ENCODE measurements around the gene PPM1H.

The PPM1H gene

DNA sequence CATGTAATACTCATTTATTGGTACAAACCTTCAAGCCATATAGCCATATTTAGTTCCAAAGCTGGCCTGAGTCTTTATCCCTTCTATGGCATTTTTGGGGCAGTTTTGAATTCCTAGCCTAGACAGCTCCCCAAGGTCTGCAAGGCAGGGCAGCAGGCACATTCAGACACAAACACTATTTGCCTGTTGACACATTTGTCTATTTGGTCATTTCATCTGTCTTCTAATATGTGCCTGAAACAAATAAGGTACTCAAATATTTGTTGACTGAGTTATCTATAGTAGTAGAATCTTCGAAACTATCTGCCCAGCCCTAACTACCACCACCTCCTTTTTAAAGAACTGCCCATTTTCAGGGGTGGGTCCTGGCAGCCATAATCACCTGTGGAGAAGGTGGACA is 9.3 kb downstream of the PPM1H start:
- peaks cover 25 to 28% of the 10 kb centered on the region in 2 experiments for H3K4me1 ChIP-seq (ENCODE audit: control insufficient read depth in 1 of 2, insufficient read depth in 1 of 2, low read depth in 1 of 2, low read length in 1 of 2)
- TF ChIP-seq, protein P1, sequence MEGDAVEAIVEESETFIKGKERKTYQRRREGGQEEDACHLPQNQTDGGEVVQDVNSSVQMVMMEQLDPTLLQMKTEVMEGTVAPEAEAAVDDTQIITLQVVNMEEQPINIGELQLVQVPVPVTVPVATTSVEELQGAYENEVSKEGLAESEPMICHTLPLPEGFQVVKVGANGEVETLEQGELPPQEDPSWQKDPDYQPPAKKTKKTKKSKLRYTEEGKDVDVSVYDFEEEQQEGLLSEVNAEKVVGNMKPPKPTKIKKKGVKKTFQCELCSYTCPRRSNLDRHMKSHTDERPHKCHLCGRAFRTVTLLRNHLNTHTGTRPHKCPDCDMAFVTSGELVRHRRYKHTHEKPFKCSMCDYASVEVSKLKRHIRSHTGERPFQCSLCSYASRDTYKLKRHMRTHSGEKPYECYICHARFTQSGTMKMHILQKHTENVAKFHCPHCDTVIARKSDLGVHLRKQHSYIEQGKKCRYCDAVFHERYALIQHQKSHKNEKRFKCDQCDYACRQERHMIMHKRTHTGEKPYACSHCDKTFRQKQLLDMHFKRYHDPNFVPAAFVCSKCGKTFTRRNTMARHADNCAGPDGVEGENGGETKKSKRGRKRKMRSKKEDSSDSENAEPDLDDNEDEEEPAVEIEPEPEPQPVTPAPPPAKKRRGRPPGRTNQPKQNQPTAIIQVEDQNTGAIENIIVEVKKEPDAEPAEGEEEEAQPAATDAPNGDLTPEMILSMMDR (IDR thresholded peaks at IDR 0.05) = no peak
- H3K27ac ChIP-seq = no peak overlapping the region
- H3K4me3 ChIP-seq (ENCODE audit: low read depth in 1 of 2, low read length in 1 of 2) = no peak overlapping the region
- H3K27me3 ChIP-seq = no peaks in the 10 kb centered on the region
- no peaks in the 10 kb centered on the region for H3K36me3 ChIP-seq
- no peaks in the 10 kb centered on the region for H3K9me3 ChIP-seq

DNA sequence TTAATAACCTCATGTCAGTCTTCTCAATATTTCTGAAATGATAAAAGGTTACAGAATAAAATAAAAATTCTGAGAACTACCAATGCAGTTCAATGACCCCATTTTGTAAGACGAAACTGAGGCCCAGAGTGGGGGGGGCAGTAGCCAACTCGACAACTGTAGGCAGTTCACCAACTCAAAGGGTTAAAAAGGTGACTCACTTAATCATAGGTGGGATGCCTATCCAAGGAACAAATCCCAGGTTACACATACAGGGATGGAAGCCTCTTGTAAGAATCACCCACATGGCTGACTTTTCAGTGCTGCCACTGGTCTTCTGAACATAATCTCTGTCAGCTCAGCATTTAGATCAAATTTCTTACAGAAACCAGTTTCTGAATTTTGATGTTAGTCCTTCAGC is 10.9 kb downstream of the PPM1H start:
- no peak overlapping the region for H3K27ac ChIP-seq
- no peaks in the 10 kb centered on the region for H3K27me3 ChIP-seq
- H3K36me3 ChIP-seq = no peaks in the 10 kb centered on the region
- H3K9me3 ChIP-seq = no peaks in the 10 kb centered on the region
- peaks cover 9 to 12% of the 10 kb centered on the region in 2 experiments for H3K4me1 ChIP-seq (ENCODE audit: control insufficient read depth in 1 of 2, insufficient read depth in 1 of 2, low read depth in 1 of 2, low read length in 1 of 2)
- no peak overlapping the region for H3K4me3 ChIP-seq (ENCODE audit: low read depth in 1 of 2, low read length in 1 of 2)
- TF ChIP-seq, protein P1 (IDR thresholded peaks at IDR 0.05) = no peak

GRCh38 chr12:62922539-62922938 is 12.4 kb downstream of the PPM1H start:
- TF ChIP-seq, protein P1 (IDR thresholded peaks at IDR 0.05) = no peak

DNA sequence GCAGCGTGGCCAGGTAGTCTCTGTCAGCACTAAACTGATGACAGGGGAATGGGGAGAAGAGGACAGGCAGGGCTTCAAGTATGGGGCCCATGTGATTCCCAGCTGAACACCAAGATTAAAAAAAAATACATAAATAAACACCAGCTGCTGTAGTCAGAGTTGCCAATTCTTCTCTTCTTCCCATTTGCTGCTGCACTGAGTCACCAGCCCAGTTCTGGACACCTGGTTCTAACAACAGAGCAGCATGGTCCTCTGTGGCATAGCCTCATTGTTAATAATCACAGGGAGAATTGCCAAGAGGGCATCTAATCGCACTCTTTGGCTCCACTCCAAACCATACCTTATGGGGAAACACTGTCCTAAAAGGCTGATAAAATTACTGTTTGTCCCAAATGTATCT is 15.1 kb downstream of the PPM1H start:
- TF ChIP-seq, protein P1 (IDR thresholded peaks at IDR 0.05) = no peak
- Histone ChIP-seq H3K27me3 (no peaks in the 10 kb centered on the region), H3K36me3 (no peaks in the 10 kb centered on the region), H3K9me3 (no peaks in the 10 kb centered on the region), H3K27ac (no peak overlapping the region), H3K4me3 (ENCODE audit: low read depth in 1 of 2, low read length in 1 of 2) (no peak overlapping the region), H3K4me1 (ENCODE audit: control insufficient read depth in 1 of 2, insufficient read depth in 1 of 2, low read depth in 1 of 2, low read length in 1 of 2) (peaks cover 8 to 13% of the 10 kb centered on the region in 2 experiments)

More at GRCh38 chr12:62922539-62922938, 12.4 kb downstream of the PPM1H start:
- H3K4me1 ChIP-seq (ENCODE audit: control insufficient read depth in 1 of 2, insufficient read depth in 1 of 2, low read depth in 1 of 2, low read length in 1 of 2) = no peaks in the 10 kb centered on the region
- H3K9me3 ChIP-seq = no peaks in the 10 kb centered on the region
- H3K36me3 ChIP-seq = no peaks in the 10 kb centered on the region
- no peaks in the 10 kb centered on the region for H3K27me3 ChIP-seq
- no peak overlapping the region for H3K27ac ChIP-seq
- H3K4me3 ChIP-seq (ENCODE audit: low read depth in 1 of 2, low read length in 1 of 2) = no peak overlapping the region

GRCh38 chr12:62917926-62918325 is 17.0 kb downstream of the PPM1H start:
- peaks cover 24 to 32% of the 10 kb centered on the region in 2 experiments for H3K4me1 ChIP-seq (ENCODE audit: control insufficient read depth in 1 of 2, insufficient read depth in 1 of 2, low read depth in 1 of 2, low read length in 1 of 2)
- no peaks in the 10 kb centered on the region for H3K36me3 ChIP-seq
- H3K27me3 ChIP-seq = no peaks in the 10 kb centered on the region
- no peak overlapping the region for H3K4me3 ChIP-seq (ENCODE audit: low read depth in 1 of 2, low read length in 1 of 2)
- H3K9me3 ChIP-seq = no peaks in the 10 kb centered on the region
- TF ChIP-seq, protein P1 (IDR thresholded peaks at IDR 0.05) = no peak
- H3K27ac ChIP-seq = no peak overlapping the region
